Kasumi-1 (cell line): Measurements from ENCODE around the gene KIAA1755.
A peak's percentile ranks its signal among the peaks of the same experiment; 100 is the strongest.

Experiments used
- DNase-seq, 2 experiments: peaks; one replicate each; lab custom pipeline; 2025; lab: John Stamatoyannopoulos, UW

KIAA1755 gene

GRCh38 chr20:38165966-38166702 is 94.4 kb downstream of the KIAA1755 start:
- DNase-seq = no peak

GRCh38 chr20:38165089-38165965 is 95.2 kb downstream of the KIAA1755 start, which contains the start of gene TGM2:
TGM2 (minus strand) TSS chr20:38165270; CDS start chr20:38165198, 72 bp downstream.
- peak in 1 of 2 experiments; percentile 34 for DNase-seq

- DNase-seq = no peak
Observed at GRCh38 chr20:38164624-38165088, 95.9 kb downstream of the KIAA1755 start.

GRCh38 chr20:38164069-38164468 is 96.5 kb downstream of the KIAA1755 start:
- no peak for DNase-seq

- no peak for DNase-seq
Observed at GRCh38 chr20:38162878-38163875, 97.4 kb downstream of the KIAA1755 start.

GRCh38 chr20:38162149-38162548 is 98.4 kb downstream of the KIAA1755 start:
- DNase-seq = no peak

- DNase-seq = no peak
Observed at GRCh38 chr20:38161412-38161774, 99.1 kb downstream of the KIAA1755 start.
